BJ (cell line): ENCODE data around the gene ETV6. TPM values are rescaled to one million over a fixed set of nuclear protein-coding genes. Genes with fewer than 3 reads are reported as not detected.

Source experiments
- CTCF ChIA-PET: fragments of 350-600 bp; formaldehyde crosslinking; extraction: SDS; loops from one replicate; lab custom pipeline; 2021; ENCODE audit warnings: antibody characterized with exemption, inconsistent platforms; lab: Yijun Ruan, JAX
- POLR2A ChIA-PET: fragments of 300-600 bp; sonication (Branson Sonifier 250); formaldehyde crosslinking; extraction: SDS; loops from one replicate; lab custom pipeline; 2021; ENCODE audit warnings: antibody characterized with exemption; lab: Charles Lee
- DNase-seq: peaks from one replicate; pipeline ENCODE4 v3.0.0-alpha.2; 2011; ENCODE audit warnings: low read depth
- H3K27me3 ChIP-seq: 2 replicates; pipeline ENCODE4 v1.6.0; 2011; ENCODE audit warnings: low read length; ENCODE audit not compliant: control insufficient read depth, insufficient read depth
- H3K36me3 ChIP-seq: 2 replicates; pipeline ENCODE4 v1.5.1; 2011; ENCODE audit warnings: low read length; ENCODE audit not compliant: control insufficient read depth, insufficient read depth
- H3K4me3 ChIP-seq: 2 replicates; pipeline ENCODE4 v1.5.1; 2011; ENCODE audit warnings: low read depth, mild to moderate bottlenecking, control low read depth, low read length
- CTCF ChIP-seq: IDR thresholded peaks from 2 replicates; pipeline ENCODE4 v1.5.1; 2011; ENCODE audit warnings: low read depth, mild to moderate bottlenecking, control low read depth, inconsistent platforms, low read length, moderate library complexity; ENCODE audit not compliant: insufficient read depth
- polyA plus RNA-seq: library from polyadenylated mRNA; depleted of rRNA; stranded (reverse); fragments of >200 nt; gene quantifications from 2 replicates; pipeline ENCODE4 v1.2.3, GENCODE V29; 2011

Gene ETV6
- polyA plus RNA-seq, 1 experiment, result 10.7 TPM

DNA sequence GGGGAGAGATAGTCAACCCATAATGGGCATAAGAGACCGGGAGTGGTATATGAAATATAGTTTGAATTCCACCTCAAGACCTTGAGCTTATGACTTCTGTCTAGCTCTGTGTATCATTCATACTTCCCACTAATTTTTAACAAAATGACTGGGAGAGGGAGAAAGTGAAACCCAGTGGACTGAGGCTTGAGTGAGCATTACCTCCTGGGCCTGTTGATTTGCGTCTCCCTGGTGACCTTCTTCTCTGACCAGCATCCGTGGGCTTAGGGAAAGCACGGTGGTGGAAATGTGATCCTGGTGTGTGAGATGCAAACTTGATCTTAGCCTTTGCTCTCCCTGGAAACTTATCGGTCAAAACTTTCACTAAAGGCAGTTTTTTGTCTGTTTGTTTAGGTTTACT, 213.3 kb downstream of the ETV6 start:
- Histone ChIP-seq H3K36me3 (peaks cover 4% of the 10 kb centered on the region), H3K4me3 (no peak overlapping the region), H3K27me3 (no peaks in the 10 kb centered on the region)
- POLR2A ChIA-PET, result no interaction called here
- no peak for DNase-seq
- TF ChIP-seq CTCF, result no peak
- CTCF ChIA-PET, result no interaction called here

DNA sequence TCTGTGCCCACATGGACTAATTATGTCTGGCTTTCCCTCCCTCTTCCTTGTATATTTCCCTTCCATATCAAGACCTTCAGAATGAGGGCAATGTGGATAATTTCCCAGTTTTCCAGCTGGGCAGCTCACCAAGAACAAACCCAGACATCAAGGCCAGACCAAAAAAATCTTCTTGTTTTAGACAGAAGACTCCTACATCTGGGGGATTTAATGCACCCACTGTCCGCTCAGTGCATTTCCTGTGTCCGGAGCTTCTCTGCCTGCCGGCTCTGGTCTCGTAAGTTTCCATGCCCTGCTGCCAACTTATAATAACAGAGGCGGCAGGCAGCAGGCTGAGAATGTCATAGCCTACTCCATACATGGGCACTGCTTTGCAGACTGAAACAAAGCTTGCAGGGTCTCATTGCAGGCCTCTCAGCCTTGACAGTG, 214.0 kb downstream of the ETV6 start:
- no peak overlapping the region for H3K4me3 ChIP-seq
- ChIA-PET POLR2A (no interaction called here), CTCF (interaction anchor here (0.6 to 0.9 kb wide), 3 partner anchors 10 to 23 kb away, joined by 3 read pairs; no protein-coding TSS in a partner anchor)
- H3K36me3 ChIP-seq, result peaks cover 4% of the 10 kb centered on the region
- DNase-seq, result no peak
- TF ChIP-seq CTCF, result no peak
- H3K27me3 ChIP-seq, result no peaks in the 10 kb centered on the region

GRCh38 chr12:11863988-11864387, 214.5 kb downstream of the ETV6 start:
- Histone ChIP-seq H3K36me3 (peaks cover 4% of the 10 kb centered on the region), H3K4me3 (no peak overlapping the region), H3K27me3 (no peaks in the 10 kb centered on the region)
- TF ChIP-seq CTCF, result no peak
- POLR2A ChIA-PET, result interaction anchor here (0.6 kb wide), 1 partner anchor 375 kb away, joined by 3 read pairs; no protein-coding TSS in a partner anchor
- CTCF ChIA-PET, result interaction anchor here (0.6 to 0.9 kb wide), 3 partner anchors 10 to 23 kb away, joined by 3 read pairs; no protein-coding TSS in a partner anchor
- no peak for DNase-seq

- ChIA-PET POLR2A (no interaction called here), CTCF (no interaction called here)
- Histone ChIP-seq H3K27me3 (no peaks in the 10 kb centered on the region), H3K36me3 (peaks cover 12% of the 10 kb centered on the region), H3K4me3 (no peak overlapping the region)
- TF ChIP-seq CTCF, result no peak
- DNase-seq, result no peak
These were observed 216.3 kb downstream of the ETV6 start for GRCh38 chr12:11865824-11866223.

- Histone ChIP-seq H3K4me3 (no peak overlapping the region), H3K36me3 (peaks cover 12% of the 10 kb centered on the region), H3K27me3 (no peaks in the 10 kb centered on the region)
- ChIA-PET CTCF (no interaction called here), POLR2A (no interaction called here)
- TF ChIP-seq CTCF, result no peak
- DNase-seq, result no peak
These were observed 218.6 kb downstream of the ETV6 start for GRCh38 chr12:11868027-11868426.
